ENCODE measurements around the gene ZNF71. TPM values are rescaled to one million over a fixed set of nuclear protein-coding genes. Genes with fewer than 3 reads are reported as not detected.
A peak's percentile ranks its signal among the peaks of the same experiment; 100 is the strongest.

Gene ZNF71
- total RNA-seq, result 1 to 10 TPM; 8.3 to 8.5 TPM

DNA sequence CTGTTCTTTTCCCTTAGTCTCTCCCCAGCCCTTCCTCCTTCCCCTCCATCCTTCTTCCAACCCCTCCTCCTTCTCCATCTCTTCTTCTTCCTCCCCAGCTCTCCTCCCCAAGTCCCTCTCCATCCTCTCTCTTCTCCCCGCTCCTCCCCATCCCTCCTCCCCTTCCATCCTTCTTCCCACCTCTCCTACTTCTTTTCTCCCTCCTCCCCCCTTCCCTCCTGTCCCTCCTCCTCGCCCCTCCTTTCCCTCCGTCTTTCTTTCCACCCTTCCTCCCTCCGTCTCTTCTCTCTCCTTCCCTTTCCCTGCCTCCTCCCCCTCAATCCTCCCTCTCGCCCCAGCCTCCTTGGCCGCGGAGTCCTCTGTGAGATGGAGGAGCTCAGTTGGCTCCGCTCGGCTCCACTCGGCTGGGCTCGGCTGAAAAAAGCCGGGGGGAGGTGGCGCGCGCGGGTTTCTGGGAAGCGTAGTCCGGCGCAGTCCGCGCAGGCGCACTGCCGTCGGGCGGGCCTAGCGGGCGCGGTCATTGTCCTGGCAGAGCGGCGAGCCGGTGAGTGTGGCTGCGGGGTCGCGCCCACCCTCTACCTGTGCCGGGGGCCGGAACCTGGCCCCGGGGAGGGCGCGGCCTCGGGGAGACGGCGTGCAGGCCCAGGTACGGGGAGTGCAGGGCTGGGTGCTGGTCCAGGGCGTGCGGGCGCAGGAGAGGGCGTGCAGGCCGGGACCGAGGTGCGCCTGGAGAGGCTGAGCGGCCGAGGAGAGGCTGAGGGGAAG is at the start of gene ZNF71:
TSS of gene ZNF71 (plus strand) at position 520 of the 765 bp plus-strand sequence. CDS start 6,257 bp downstream, outside the sequence.
- POLR2A ChIA-PET, result interaction anchor here (0.7 to 1.7 kb wide), 3 partner anchors 56 to 893 kb away, joined by 5 to 9 read pairs (median 8); partner anchors contain the start of gene ZFP28
- peak; percentile 91 for DNase-seq
- Mint-ChIP-seq H3K4me3 (peak within 1 kb of the TSS; percentile 100), H3K4me1 (peaks cover 12% of the 10 kb centered on the region), H3K9me3 (peaks cover 35% of the 10 kb centered on the region), H3K36me3 (peaks cover 31% of the 10 kb centered on the region), H3K27ac (peak within 1 kb of the TSS; percentile 95), H3K27me3 (peaks cover 2% of the 10 kb centered on the region)
- ATAC-seq (ENCODE audit: low read depth), result peak; percentile 94

GRCh38 chr19:56547535-56547934 is 47.6 kb upstream of the ZNF71 start:
- ATAC-seq (ENCODE audit: low read depth), result no peak
- H3K36me3 Mint-ChIP-seq, result peaks cover 69% of the 10 kb centered on the region
- peaks cover under 1% of the 10 kb centered on the region for H3K4me1 Mint-ChIP-seq
- no peaks in the 10 kb centered on the region for H3K27me3 Mint-ChIP-seq
- H3K27ac Mint-ChIP-seq, result no peak overlapping the region
- no peak overlapping the region for H3K4me3 Mint-ChIP-seq
- peaks cover 29% of the 10 kb centered on the region for H3K9me3 Mint-ChIP-seq
- POLR2A ChIA-PET, result no interaction called here
- no peak for DNase-seq

DNA sequence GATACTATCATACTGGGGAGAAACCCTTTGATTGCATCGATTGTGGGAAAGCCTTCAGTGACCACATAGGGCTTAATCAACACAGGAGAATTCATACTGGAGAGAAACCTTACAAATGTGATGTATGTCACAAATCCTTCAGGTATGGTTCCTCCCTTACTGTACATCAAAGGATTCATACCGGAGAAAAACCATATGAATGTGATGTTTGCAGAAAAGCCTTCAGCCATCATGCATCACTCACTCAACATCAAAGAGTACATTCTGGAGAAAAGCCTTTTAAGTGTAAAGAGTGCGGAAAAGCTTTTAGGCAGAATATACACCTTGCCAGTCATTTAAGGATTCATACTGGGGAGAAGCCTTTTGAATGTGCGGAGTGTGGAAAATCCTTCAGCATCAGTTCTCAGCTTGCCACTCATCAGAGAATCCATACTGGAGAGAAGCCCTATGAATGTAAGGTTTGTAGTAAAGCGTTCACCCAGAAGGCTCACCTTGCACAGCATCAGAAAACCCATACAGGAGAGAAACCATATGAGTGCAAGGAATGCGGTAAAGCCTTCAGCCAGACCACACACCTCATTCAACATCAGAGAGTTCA is 40.7 kb upstream of the ZNF71 start:
- Mint-ChIP-seq H3K9me3 (peaks cover 45% of the 10 kb centered on the region), H3K27me3 (no peaks in the 10 kb centered on the region), H3K4me3 (no peak overlapping the region), H3K27ac (no peak overlapping the region), H3K4me1 (no peaks in the 10 kb centered on the region), H3K36me3 (peaks cover 51% of the 10 kb centered on the region)
- DNase-seq, result no peak
- POLR2A ChIA-PET, result no interaction called here
- no peak for ATAC-seq (ENCODE audit: low read depth)

- H3K27ac Mint-ChIP-seq, result no peak overlapping the region
- H3K36me3 Mint-ChIP-seq, result peaks cover 31% of the 10 kb centered on the region
- H3K4me1 Mint-ChIP-seq, result peaks cover 2% of the 10 kb centered on the region
- H3K27me3 Mint-ChIP-seq, result no peaks in the 10 kb centered on the region
- ATAC-seq (ENCODE audit: low read depth) (no peak), DNase-seq (no peak)
- POLR2A ChIA-PET, result no interaction called here
- H3K4me3 Mint-ChIP-seq, result no peak overlapping the region
- H3K9me3 Mint-ChIP-seq, result peaks cover 49% of the 10 kb centered on the region
Measured at GRCh38 chr19:56562766-56563165, 32.3 kb upstream of the ZNF71 start.

DNA sequence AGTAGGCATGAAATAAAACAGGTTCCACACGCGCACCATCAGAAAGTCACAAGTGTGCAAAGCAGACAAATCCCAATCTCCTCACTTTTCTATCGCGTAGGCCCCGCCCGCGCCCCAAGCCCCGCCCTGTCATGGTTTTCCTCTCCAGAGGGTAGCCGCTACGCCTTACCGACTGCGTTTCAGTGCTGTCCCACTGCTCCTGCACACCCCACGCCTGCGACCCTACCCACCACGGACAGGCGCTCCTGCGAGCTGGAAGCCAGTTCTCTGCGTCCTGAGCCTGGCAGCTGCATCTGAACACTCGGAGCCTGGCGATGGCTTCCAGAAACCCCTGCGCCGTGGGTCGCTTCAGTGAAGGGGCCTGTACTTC is 28.2 kb upstream of the ZNF71 start:
- H3K9me3 Mint-ChIP-seq, result peaks cover 29% of the 10 kb centered on the region
- peak overlapping the region; percentile 89 for H3K4me3 Mint-ChIP-seq
- ATAC-seq (ENCODE audit: low read depth) (peak; percentile 47), DNase-seq (no peak)
- H3K36me3 Mint-ChIP-seq, result peaks cover 55% of the 10 kb centered on the region
- peak overlapping the region; percentile 89 for H3K27ac Mint-ChIP-seq
- POLR2A ChIA-PET, result interaction anchor here (0.5 to 1.3 kb wide), 2 partner anchors 27 to 1582 kb away, joined by 3 read pairs; no protein-coding TSS in a partner anchor
- peaks cover 7% of the 10 kb centered on the region for H3K4me1 Mint-ChIP-seq
- no peaks in the 10 kb centered on the region for H3K27me3 Mint-ChIP-seq

DNA sequence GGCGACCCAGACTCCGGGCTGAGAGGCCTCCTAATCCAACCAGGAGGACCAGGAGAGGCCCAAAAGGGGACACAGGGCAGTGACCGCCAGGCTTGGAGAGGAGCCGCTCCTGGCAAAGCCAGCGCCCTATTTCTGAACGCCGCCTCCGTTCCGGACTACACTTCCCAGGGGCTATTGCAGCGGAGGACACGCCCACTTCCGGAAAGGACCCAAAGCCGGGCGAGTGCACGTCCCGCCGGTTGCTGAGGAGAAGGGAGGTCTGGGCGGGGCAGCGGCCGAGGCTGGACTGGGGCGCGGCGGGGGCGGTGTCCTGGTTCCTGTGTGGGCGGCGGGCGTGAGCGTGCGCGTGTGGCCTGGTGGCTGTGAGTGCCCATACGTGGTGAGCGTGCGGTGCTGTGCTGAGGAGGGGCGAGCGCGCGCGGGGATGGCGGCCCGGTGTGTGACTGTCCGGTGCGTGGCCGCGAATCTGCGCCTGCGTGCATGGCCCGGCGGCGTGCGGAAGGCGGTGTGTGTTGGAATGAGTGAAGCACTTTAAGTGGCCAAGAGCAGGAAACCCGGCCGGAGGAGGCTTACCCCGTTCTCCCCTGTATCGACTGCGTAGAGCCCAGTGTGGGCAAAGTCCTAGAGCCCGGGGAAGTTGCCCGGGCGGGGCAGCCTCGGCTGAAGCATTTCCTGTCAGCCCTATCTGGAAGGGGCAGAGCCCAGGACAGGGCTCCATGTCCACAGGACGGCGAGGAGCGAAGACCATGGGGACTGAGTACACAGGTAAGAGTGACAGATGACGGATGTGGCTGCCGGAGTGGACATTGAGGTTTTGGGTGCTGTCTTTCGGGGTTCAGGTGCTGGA is 27.6 kb upstream of the ZNF71 start, which contains the start of gene ZNF470:
TSS of gene ZNF470 (plus strand) at position 195 of the 847 bp plus-strand sequence. CDS start 2,844 bp downstream, outside the sequence.
- peak; percentile 88 for DNase-seq
- H3K4me1 Mint-ChIP-seq, result peaks cover 7% of the 10 kb centered on the region
- peaks cover 26% of the 10 kb centered on the region for H3K9me3 Mint-ChIP-seq
- peak within 1 kb of the TSS; percentile 89 for H3K4me3 Mint-ChIP-seq
- peak within 1 kb of the TSS; percentile 89 for H3K27ac Mint-ChIP-seq
- ATAC-seq (ENCODE audit: low read depth), result peak; percentile 93
- POLR2A ChIA-PET, result interaction anchor here (0.5 to 1.3 kb wide), 2 partner anchors 28 to 1582 kb away, joined by 3 read pairs; no protein-coding TSS in a partner anchor
- peaks cover 60% of the 10 kb centered on the region for H3K36me3 Mint-ChIP-seq
- no peaks in the 10 kb centered on the region for H3K27me3 Mint-ChIP-seq

DNA sequence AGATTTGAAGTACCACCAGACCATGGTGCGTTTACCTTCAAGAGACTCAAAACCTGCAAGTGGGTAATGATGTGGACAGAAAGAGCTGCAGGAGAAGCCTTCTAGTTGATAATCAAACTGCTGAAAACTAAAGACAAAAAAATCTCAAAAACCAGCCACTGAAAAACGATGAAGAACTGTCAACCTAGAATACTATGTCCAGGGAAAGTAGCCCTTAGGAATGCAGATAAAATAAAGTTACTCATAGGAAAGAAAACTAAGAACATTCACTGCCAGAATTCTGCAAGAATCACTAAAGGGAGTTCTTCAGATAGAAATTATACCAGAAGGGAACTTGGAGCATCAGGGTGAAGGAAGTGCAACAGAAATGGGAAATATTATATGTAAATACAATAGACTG is 22.5 kb upstream of the ZNF71 start:
- Mint-ChIP-seq H3K9me3 (peaks cover 35% of the 10 kb centered on the region), H3K4me3 (no peak overlapping the region), H3K4me1 (peaks cover 5% of the 10 kb centered on the region), H3K36me3 (peaks cover 76% of the 10 kb centered on the region), H3K27me3 (no peaks in the 10 kb centered on the region), H3K27ac (no peak overlapping the region)
- DNase-seq (no peak), ATAC-seq (ENCODE audit: low read depth) (no peak)
- POLR2A ChIA-PET, result no interaction called here

GRCh38 chr19:56573914-56574313 is 21.2 kb upstream of the ZNF71 start:
- H3K9me3 Mint-ChIP-seq, result peaks cover 41% of the 10 kb centered on the region
- H3K36me3 Mint-ChIP-seq, result peaks cover 76% of the 10 kb centered on the region
- no peaks in the 10 kb centered on the region for H3K4me1 Mint-ChIP-seq
- no peak overlapping the region for H3K27ac Mint-ChIP-seq
- DNase-seq (no peak), ATAC-seq (ENCODE audit: low read depth) (no peak)
- H3K27me3 Mint-ChIP-seq, result no peaks in the 10 kb centered on the region
- no peak overlapping the region for H3K4me3 Mint-ChIP-seq
- POLR2A ChIA-PET, result no interaction called here

DNA sequence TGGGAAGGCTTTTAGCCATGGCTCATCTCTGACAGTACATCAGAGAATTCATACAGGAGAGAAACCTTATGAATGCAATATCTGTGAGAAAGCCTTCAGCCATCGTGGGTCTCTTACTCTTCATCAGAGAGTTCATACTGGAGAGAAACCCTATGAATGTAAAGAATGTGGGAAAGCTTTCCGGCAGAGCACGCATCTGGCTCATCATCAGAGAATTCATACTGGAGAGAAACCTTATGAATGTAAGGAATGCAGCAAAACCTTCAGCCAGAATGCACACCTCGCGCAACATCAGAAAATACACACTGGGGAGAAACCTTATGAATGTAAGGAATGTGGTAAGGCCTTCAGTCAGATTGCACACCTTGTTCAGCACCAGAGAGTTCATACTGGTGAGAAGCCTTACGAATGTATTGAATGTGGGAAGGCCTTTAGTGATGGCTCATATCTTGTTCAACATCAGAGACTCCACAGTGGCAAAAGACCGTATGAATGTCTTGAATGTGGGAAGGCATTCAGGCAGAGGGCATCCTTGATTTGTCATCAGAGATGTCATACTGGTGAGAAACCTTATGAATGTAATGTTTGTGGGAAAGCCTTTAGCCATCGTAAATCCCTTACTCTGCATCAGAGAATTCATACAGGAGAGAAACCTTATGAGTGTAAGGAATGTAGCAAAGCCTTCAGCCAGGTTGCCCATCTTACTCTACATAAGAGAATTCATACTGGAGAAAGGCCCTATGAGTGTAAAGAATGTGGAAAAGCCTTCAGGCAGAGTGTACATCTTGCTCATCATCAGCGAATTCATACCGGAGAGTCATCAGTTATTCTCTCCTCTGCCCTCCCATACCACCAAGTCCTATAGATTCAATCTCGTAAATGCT is 17.1 kb upstream of the ZNF71 start:
- H3K27me3 Mint-ChIP-seq, result no peaks in the 10 kb centered on the region
- no peaks in the 10 kb centered on the region for H3K4me1 Mint-ChIP-seq
- no peak overlapping the region for H3K4me3 Mint-ChIP-seq
- no peak overlapping the region for H3K27ac Mint-ChIP-seq
- H3K36me3 Mint-ChIP-seq, result peaks cover 52% of the 10 kb centered on the region
- peaks cover 46% of the 10 kb centered on the region for H3K9me3 Mint-ChIP-seq
- POLR2A ChIA-PET, result no interaction called here
- DNase-seq, result no peak
- no peak for ATAC-seq (ENCODE audit: low read depth)

GRCh38 chr19:56594446-56594782 is 688 bp upstream of the ZNF71 start:
- peaks cover 2% of the 10 kb centered on the region for H3K27me3 Mint-ChIP-seq
- H3K9me3 Mint-ChIP-seq, result peaks cover 35% of the 10 kb centered on the region
- no peak for DNase-seq
- peak overlapping the region; percentile 100 for H3K4me3 Mint-ChIP-seq
- POLR2A ChIA-PET, result interaction anchor here (1.7 kb wide), 1 partner anchor 56 kb away, joined by 8 read pairs; the partner anchor contains the start of gene ZFP28
- peak overlapping the region; percentile 95 for H3K27ac Mint-ChIP-seq
- ATAC-seq (ENCODE audit: low read depth), result no peak
- peaks cover 29% of the 10 kb centered on the region for H3K36me3 Mint-ChIP-seq
- H3K4me1 Mint-ChIP-seq, result peaks cover 12% of the 10 kb centered on the region

GRCh38 chr19:56595548-56595899 is 422 bp downstream of the ZNF71 start:
- DNase-seq (no peak), ATAC-seq (ENCODE audit: low read depth) (peak; percentile 43)
- POLR2A ChIA-PET, result interaction anchor here (1.7 kb wide), 1 partner anchor 57 kb away, joined by 8 read pairs; the partner anchor contains the start of gene ZFP28
- Mint-ChIP-seq H3K36me3 (peaks cover 33% of the 10 kb centered on the region), H3K4me1 (peaks cover 12% of the 10 kb centered on the region), H3K9me3 (peaks cover 36% of the 10 kb centered on the region), H3K4me3 (peak overlapping the region; percentile 100), H3K27ac (peak overlapping the region; percentile 95), H3K27me3 (peaks cover 1% of the 10 kb centered on the region)

GRCh38 chr19:56596676-56597075 is 1.6 kb downstream of the ZNF71 start:
- H3K36me3 Mint-ChIP-seq, result peaks cover 45% of the 10 kb centered on the region
- no peak overlapping the region for H3K4me3 Mint-ChIP-seq
- ATAC-seq (ENCODE audit: low read depth), result no peak
- H3K27me3 Mint-ChIP-seq, result no peaks in the 10 kb centered on the region
- H3K4me1 Mint-ChIP-seq, result peaks cover 12% of the 10 kb centered on the region
- peaks cover 40% of the 10 kb centered on the region for H3K9me3 Mint-ChIP-seq
- no peak for DNase-seq
- H3K27ac Mint-ChIP-seq, result no peak overlapping the region
- POLR2A ChIA-PET, result no interaction called here

Data from activated naive CD8-positive, alpha-beta T cell treated with anti-CD3 and anti-CD28 coated beads, Interleukin-2, amount 10 ng/mL, durations not matched to agents 7 days and 5 days (primary cell).